DND-41 (cell line): ENCODE measurements around the gene MSMB.

Experiments used
- CTCF ChIP-seq: IDR thresholded peaks from 2 replicates; pipeline ENCODE4 v1.5.1; 2012; ENCODE audit warnings: borderline replicate concordance, low read length, moderate library complexity, mild to moderate bottlenecking; ENCODE audit not compliant: poor library complexity, severe bottlenecking; ENCODE audit errors: extremely low read depth
- EZH2 ChIP-seq: IDR thresholded peaks from 3 replicates; pipeline ENCODE4 v1.6.1; 2012; ENCODE audit warnings: borderline replicate concordance, low read depth, mild to moderate bottlenecking, moderate library complexity, low read length, inconsistent platforms; ENCODE audit not compliant: severe bottlenecking

GRCh38 chr10:46090258-46090812 lies 44.3 kb upstream of the MSMB start:
- TF ChIP-seq CTCF, result no peak
- TF ChIP-seq EZH2, result no peak
